ENCODE data around the gene RIPOR2.
"Not testable (repeated sequence)": the region's sequence is repeated elsewhere in the genome, so short reads cannot be mapped to it uniquely, and the experiment has no call there.

RIPOR2 gene

DNA sequence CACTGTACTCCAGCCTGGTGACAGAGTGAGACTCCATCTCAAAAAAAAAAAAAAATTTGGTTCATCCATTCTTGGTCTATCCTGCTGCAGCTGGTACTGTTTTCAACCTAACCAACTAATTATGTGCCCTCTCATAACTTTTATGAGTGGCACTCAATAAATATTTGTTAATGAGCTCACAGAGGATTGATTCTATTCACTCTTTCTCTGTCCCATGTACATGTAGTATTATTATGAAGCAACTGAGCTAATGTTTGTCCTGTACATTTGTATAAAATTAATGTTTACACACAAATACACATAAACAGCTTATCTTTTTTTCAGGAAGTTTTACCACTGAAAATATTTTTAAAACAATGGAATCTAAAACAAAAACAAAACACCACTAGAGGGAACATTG, 10.1 kb downstream of the RIPOR2 start:
- DNase-seq, result no peak

DNA sequence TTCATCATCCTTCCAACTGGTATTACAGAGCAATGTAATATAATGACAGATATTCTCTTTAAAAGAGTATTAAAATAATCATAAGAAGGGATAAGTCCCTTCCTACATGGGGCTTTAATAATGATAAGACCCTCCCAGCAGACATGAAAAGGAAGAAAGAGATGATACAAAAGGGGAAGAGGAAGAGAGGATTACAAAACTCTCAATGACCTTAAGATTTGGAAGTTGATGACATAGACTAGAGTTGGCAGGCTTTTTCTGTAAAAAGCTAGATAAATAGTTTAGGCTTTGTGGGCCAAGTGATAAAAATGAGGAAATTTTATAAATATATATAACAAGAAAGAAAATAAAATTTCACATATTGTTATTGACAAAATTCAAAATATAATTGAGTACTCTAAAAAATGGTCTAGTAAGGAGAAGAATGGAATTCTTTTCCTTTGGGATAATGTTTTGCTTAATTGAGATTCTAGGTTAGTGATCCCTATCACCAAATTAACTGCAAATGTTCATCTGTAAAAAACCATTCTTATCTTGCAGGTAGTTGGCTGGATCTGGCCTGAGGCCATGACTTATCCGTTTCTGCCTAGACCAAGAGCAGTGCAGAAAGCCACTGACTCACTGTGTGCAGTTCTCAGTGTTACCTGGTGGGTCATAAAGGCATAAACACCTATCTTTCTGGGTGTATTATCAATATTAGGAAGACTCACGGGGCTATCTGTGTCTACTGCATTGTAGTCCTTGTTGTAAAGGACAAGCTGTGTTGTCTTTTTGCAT, 11.0 kb downstream of the RIPOR2 start:
- no peak for DNase-seq

DNA sequence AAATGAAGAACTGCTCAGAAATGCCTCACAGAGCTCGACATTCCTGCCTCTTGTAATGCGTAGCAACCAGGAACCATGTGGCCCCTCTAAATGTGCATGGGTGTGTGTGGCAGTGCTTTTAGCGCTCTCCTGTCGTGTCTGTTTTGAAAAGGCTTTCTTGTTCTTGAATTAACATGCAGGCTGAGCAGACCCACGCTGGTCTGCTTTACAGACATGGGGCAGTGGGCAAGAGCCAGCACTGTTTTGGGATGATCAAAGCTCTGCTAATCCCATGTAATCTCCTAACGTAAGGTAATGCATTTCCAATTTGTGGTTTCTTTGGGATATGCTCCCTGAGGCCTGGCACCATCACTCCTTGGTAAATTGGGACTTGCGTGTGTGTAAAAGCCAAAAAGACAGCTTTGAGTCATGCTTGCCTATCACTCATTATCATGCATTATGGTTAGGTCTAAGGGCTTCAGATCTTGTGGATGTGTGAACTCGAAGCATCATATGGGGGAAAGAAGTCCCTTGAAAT, 11.8 kb downstream of the RIPOR2 start:
- no peak for DNase-seq

DNA sequence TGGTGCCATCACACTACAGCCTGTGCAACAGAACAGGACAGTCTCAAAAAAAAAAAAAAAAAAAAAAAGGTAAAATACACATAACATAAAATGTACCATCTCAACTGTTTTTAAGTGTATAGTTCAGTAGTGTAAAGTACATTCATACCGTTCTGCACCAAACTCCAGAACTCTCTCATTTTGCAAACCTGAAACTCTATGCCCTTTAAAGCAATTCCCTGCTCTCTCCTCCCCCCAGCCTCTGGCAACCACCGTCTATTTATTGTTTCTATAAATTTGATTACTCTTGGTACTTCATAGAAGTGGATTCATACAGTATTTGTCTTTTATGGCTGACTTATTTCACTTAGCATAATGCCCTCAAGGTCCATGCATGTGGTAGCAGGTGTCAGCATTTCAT, 12.9 kb downstream of the RIPOR2 start:
- DNase-seq, result no peak

DNA sequence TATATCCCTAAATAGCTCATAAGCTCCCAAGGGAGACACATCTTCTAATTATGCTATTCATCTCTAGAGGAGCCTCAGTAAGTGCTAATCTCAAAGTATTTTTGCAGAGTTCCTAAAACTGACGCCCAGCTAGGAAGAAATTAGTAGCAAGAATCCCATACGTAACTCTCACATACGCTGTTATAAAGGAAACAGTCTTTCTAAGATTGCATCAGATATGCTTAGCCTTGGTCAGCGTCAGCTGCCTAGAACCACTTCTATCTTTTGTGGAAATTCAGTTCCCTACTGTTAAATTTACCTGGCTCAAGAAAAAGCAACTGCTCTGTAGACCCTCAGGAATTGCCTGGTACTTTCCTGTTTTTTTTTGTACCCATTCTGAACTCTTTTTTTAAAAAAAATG, 13.6 kb downstream of the RIPOR2 start:
- no peak for DNase-seq

DNA sequence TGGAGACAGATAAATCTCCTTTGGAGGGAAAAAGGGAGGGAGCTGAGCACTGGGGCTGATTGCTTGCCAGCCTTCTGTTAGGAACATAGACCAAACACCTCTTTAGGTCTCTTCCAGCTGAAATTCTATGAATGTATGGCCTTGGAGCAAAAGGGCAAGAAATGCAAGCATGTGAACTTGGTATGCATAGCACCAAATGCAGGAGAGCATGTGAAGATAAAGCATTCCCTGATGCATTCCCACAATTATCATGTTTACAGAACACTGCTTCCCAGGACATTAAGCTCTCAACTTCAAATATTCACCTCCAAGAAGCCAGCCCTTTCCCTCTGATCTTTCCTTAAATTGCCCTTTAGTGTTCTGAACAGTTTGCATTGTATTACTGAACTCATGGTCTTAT, 15.6 kb downstream of the RIPOR2 start:
- no peak for DNase-seq

DNA sequence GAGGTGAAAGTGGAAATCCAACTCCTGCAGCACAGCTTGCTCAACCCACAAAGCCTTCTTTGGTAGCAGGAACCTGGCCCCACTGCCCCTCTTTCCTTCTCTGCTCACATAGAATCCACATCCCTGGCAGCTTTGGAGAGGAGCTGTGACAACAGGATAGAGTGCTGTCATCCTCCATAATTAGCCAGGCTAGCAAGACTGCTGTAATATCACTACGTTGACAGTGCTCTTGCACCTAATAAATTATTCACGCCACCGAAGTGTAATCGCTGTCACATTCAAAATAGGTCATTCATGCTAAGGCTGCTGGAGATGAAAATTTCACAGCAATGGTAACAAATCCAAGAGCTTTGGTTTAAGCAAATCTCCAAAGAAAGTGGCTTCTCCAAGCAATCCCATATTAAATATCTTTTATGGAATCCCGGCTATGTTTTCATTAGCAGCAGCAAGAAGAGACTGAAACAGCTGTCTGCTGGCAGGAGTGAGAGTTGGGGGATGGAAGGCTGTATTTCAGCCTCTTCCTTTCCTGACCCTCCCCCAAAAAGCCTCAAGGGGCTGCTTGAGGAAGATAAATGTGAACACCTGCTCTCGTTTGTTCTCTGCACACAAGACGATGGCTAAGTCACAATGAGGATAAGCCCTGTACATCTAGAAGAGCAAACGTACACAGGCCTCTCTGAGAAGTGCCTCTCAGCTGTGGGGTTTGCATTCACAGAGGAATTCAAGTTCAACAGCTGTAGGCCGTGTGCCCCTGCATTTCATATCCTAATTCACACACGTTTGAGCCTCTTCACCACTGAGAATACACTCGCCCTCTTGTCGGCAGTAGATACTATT, 16.5 kb downstream of the RIPOR2 start:
- DNase-seq, result peak; percentile 68

DNA sequence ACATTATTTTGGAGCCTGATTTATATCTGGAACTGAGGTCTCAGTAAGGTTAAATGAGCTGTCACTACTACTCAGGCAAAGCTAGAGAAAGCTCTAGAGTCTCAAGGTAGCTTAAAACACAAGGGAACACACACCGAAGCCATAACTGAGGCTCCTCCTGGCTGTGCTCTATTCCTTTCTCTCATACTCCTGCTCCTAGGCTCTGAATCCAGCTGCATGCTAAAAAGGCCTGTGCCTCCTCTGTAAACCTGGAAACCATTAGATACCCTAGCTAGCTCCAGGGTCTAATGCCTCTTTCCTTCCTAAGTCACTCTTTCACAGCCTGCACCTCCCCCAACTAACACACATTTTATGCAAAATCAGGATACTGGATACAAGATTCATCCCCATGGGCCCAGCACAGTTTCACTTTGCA, 17.1 kb downstream of the RIPOR2 start:
- DNase-seq, result no peak

DNA sequence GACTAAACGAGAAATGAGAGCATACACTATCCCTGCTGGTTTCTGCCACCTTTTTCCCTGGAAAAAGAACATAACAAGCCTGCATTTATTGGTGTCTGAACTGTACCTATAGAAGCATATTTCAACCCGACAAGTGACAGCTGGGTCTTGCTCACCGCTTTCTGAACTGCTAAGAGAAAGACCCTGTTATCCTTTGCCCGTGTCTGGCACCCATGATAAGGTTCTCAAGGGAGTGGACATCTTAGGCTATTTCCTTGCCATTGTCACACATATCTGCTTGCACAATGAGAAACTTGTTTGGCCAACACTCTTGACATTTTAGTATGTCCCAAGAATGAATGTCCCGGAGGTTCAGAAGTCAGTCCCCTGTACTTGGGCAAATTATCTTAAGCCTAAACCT, 19.3 kb downstream of the RIPOR2 start:
- no peak for DNase-seq

DNA sequence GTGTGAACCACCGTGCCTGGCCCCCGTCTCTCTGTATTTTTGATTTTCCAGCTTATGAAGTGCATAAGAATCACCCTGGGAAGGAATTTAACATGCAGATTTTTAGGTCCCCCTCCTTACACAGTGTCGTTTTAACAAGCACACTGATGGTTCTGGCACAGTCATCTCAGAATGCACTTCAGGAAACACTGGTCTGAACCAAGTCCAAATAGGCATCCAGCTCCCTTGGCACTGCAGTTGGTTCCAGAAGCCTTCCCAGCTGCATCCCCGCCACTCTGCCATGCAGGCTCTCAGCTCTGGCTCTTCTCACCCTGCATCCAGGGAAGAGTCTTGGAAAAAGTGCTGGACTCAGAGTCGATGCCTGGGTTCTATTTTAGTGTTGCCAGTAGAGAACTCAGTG, 20.1 kb downstream of the RIPOR2 start:
- no peak for DNase-seq

DNA sequence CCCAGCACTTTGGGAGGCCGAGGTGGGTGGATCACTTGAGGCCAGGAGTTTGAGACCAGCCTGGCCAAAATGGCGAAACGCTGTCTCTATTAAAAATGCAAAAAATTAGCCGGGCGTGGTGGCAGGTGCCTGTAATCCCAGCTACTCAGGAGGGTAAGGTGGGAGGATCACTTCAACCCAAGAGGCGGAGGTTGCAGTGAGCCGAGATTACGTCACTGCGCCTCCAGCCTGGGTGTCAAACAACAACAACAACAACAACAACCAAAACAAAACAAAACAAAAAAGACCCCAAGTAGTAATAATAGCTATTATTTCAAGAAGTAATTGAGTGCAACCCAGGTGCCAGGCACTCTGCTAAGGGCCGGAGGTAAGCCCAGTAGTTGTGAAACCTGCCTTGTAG, 21.7 kb downstream of the RIPOR2 start:
- not testable (repeated sequence) for DNase-seq

DNA sequence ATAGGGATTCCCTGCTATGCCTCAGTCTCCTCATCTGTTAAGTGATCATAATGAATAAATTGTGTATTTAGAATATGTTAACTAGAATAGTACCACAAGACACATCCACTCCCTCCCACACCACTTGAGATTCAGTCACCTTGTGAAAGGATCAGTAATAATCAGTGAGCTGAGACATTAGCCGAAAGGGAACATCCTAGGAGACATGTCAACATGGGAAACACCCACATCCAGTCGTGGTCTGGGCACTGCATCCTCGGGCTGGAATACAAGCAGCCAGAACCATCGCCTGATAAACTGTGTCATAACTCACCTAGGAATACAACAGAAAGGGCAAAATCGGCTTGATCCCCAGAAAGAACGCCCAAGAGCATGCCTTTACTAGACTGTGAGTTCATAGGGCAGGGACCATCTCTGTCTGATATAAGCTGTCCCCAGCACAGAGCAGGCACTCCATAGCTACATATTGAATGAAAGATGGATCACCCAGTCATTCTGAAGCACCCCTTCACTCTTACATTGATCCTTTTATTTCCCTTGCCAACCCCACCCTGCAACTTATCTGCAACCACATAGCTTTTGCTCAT, 23.9 kb downstream of the RIPOR2 start:
- no peak for DNase-seq

DNA sequence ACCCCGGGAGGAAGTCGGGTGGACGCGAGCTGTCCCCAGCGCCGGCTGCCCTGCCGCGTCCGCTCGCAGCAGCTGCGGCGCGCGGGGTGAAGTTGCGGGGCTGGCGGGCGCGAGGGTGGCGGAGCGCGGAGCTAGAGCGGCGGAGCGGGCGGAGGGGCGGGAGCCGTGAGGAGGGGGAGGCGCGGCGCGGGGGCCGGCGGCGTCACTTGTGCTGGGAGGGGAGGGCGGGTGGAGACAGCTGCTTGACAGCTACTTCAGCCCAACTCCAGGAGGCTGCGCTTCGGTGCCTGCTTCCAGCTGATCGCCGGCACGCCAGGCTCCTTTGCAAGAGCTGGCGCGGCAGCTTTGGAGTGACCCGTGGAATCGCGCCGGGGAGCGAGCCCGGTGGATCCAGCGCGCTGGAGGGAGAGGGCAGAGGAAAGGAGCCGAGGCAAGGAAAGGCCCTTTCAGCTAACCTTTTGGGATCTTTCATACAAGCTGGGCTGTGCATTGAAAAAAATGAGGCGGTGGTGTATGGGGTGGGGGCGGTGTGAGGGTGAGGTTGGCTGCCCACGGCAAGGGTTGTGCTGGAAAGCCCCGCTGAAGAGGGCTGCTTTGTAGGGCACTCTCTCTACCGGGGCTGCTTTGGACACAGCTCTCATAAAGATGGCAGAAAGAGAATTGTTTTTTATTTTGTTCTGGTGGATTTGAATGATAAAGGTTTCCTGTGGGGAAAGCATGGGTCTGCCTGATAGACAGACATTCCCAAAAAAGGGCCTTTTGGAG, 24.6 kb downstream of the RIPOR2 start:
- DNase-seq, result peak; percentile 84

DNA sequence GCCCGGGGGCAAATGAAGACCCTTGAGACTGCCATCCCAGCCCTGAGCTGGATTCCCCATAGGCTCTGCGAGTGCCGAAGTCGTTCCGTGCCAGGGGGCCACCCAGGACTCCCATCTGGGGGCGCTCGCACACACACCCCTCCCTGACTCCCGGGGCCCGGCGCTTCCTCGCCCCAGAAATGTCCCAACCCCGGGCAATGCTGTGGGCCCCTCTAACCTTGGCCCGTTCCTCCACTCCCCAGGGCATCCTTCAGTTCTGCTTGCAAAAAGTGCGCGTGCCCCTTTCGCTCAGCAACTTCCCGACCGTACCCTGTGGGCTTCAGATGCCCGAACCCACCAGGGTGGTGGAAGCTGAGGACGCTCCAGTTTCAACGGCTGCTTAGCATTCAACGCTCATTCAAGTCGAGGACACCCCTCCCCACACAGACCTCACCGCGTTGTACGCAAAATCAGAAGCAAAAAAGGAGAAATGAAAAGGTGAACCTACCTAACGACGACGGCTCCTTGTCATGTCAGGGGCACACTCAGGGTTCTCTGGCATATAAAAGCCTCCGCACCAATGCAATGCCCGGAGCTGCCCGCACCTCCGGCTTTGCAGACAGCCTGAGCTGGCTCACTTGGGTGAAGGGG, 25.3 kb downstream of the RIPOR2 start:
- no peak for DNase-seq

DNA sequence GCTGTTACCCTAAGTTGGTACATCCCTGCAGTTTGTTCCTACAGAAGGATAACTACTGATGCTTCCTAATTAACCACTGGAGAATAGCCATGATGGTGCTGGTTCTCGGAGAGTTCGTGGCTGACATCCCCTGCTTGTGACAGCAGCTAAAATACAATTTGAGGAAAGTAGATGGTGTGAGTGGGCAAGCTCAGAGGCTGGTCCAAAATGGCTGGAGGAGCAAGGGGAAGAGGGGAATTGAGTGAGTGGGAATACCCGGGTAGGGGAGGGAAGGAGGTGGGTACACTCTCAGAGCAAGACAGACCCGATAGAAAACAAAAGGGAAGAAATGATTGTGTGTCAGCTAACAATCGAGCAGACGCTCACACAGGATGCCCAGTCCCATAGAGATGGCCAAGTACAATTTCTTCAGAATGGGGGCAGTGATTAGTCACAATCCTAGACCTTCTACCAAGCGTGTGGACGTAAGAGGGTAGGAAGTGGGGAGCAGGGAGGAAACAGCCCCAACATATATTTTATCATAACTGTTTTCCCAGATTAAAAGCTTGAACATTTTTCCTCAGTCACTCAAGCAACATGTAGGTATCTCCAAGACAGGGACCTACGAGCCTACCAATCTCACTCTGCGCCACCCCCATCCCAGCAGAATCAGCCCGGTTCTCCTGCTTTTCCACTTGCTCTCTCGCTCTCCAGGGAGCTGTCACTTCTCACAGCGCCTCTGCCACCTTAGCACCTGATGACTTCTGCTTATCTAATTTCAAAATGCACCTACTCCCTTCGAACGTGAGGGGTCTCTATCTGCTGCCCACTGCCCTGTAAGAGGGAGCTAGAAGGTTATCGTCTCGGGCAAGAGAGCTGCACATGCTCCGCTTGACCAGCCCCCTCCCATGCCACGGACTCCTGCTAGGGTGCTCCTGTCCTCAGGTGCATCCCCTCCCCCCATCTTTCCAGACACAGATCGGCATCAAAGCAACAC, 26.2 kb downstream of the RIPOR2 start:
- DNase-seq, result no peak

DNA sequence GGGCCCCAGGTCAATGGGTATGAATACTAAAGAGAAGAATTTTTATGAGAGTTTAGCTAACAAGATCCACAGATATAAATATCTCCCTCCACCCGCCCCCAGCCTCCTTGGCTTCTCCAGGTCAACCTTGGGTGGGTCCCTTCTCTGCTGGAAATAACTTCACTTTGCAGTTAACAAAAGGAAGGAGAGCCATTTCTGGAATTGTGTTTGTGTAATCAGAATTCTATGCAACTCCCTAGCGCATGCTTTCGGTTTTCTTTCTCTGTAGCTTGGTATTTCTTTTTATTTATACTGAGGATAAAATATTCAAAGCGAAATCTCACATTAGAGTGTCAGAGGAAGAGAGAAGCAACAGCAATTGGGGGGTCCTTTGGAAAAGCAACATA, 27.1 kb downstream of the RIPOR2 start:
- DNase-seq, result no peak

DNA sequence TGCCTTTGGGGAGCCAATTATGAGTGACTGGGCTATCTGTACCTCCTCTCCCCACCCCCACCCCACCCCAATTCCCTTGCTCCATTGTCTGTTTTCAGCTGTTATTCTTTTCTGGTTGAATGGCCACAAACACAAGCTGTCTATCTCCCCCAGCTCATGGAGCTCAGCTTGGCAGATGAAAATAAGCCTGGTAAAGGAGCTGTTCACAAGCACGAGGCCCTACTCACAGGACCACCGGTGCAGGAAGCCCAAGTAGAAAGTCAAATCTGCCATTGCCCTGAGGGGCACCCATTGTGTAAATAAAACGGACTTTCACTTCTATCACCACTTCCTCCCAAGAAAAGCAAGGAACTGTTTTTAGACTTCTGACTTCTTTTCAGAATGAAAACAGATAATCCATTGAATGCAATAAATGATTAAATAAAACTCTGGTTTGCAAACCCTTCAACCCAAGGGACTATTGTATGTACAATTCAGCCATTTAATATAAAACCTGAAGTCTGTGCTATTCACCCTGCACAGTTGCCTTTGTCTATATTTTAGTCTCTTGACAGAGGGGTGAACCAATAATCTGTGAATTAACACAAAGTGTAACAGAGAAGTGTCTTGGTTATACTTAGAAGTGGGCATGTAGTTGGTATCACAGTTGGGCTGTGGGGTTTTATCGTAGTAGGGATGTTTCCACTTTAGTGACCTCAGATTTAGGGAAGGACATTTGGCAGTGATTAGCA, 27.7 kb downstream of the RIPOR2 start:
- no peak for DNase-seq

DNA sequence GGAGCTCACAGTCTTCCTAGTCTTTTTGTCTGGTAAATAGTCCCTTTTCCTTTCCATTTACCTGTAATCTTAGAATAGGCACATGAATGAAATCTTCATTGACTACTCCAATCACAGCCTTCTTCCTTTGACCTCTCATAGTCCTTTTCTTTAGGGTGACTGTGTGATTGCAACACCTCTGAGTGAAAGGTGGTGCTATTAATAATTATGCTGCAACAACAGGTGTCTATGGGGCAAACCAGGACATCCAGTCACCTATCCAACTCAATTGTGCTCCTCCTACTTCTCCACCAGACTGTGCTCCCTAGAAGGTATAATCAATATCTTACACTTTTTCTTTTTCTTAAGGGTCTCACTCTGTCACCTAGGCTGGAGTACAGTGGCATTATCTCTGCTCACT, 29.4 kb downstream of the RIPOR2 start:
- no peak for DNase-seq

DNA sequence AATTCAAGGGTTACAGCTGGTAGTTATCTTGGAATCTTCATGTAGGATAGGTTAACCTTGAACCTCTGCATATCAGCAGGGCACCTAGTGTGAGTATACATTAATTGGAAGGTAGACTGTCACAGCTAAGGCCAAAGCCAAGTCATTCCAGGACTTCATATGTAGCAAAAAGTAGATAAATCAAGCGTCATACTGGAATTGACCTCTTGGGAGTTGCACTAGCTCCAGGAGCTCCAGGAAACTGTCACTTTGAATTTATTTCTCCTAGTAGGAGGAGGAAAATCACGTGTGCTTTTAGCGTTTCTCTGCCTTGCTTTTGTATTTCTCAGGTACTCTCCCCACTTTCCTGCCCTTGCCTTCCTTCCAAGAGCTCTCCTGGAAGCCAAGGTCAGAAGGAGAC, 30.3 kb downstream of the RIPOR2 start:
- no peak for DNase-seq

DNA sequence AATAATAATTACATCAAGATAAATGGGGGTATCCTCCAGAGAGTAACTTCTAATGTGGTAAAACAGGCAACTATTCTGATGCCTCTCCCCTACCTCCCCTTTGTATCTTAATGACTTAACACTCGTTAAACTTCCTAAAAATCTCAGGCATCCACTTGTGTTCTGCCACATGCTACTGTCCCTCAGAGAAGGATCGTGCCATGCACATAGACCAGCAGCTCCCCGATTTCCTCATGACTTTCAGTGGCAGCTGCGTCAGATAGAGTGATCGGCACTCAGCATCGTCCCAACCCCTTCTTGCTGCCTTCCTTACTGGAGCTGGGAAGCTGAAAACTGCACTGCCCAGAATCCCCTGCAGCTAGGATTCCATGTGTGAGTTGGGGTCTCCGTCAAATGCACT, 32.1 kb downstream of the RIPOR2 start:
- no peak for DNase-seq

DNA sequence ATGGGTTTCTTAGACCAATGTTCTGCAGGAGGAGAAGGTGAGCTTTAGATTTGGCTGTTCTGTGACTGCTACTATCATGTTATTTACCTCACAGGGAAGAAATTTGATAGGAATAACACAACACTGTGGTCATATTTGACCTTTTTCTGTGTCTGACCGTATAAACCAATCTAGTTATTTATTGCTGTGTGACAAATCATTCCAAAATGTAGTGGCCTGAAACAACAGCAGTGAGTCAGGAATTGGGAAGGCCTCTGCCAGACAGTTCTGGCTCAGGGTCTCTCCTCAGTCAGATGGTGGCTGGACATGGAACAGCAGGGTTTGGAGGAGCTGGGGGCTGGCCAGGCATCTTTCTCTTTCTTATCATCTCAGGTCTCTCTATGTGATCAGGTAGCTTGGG, 33.0 kb downstream of the RIPOR2 start:
- DNase-seq, result no peak

Measured in right forelimb (tissue), 1 donor.